ENCODE data around the gene NR2C2. TPM values are rescaled to one million over a fixed set of nuclear protein-coding genes. Genes with fewer than 3 reads are reported as not detected.

Gene NR2C2
- total and polyA plus RNA-seq, 4 donors = 3.3 to 21.8 (median 14.5) TPM

- Histone ChIP-seq H3K9ac (ENCODE audit: low read depth in 1 of 2, low read length in 2 of 2) (no peak overlapping the region), H3K4me3 (ENCODE audit: low read depth in 1 of 3, low read length in 3 of 3) (no peak overlapping the region), H3K4me1 (ENCODE audit: control insufficient read depth in 4 of 4, insufficient read depth in 4 of 4, low read length in 3 of 4) (no peaks in the 10 kb centered on the region), H3K9me3 (ENCODE audit: control insufficient read depth in 4 of 4, low read length in 3 of 4) (no peaks in the 10 kb centered on the region), H3K36me3 (ENCODE audit: control insufficient read depth in 4 of 4, insufficient read depth in 3 of 4, low read depth in 1 of 4, low read length in 3 of 4) (peaks cover 0 to 7% (median 2%) of the 10 kb centered on the region in 4 donors), H3K27ac (ENCODE audit: low read depth in 1 of 2, low read length in 2 of 2) (no peak overlapping the region), H3K27me3 (ENCODE audit: control insufficient read depth in 4 of 4, insufficient read depth in 4 of 4, low read length in 3 of 4) (no peaks in the 10 kb centered on the region)
- no peak for TF ChIP-seq HNF4G (IDR thresholded peaks at IDR 0.05)
- no peak for TF ChIP-seq ZBTB33 (IDR thresholded peaks at IDR 0.05)
- no peak for TF ChIP-seq RAD21 (IDR thresholded peaks at IDR 0.05)
- no peak for TF ChIP-seq ATF3 (IDR thresholded peaks at IDR 0.05)
- no peak for TF ChIP-seq RXRA (IDR thresholded peaks at IDR 0.05)
- TF ChIP-seq CTCF (IDR thresholded peaks at IDR 0.05; ENCODE audit: low read depth, low read length, missing input control) = no peak
- no peak for TF ChIP-seq FOXA2 (IDR thresholded peaks at IDR 0.05)
- no peak for TF ChIP-seq MAX (IDR thresholded peaks at IDR 0.05)
- no peak for TF ChIP-seq EGR1 (IDR thresholded peaks at IDR 0.05; ENCODE audit: low read depth in 2 of 2)
- TF ChIP-seq TAF1 (conservative IDR thresholded peaks at IDR 0.05) = no peak
- no peak for TF ChIP-seq YY1 (IDR thresholded peaks at IDR 0.05)
- TF ChIP-seq FOXA1 (IDR thresholded peaks at IDR 0.05) = no peak
- TF ChIP-seq SP1 (IDR thresholded peaks at IDR 0.05) = no peak
- TF ChIP-seq HNF4A (conservative IDR thresholded peaks at IDR 0.05) = no peak
- DNase-seq (ENCODE audit: low spot score) = no peak
- 96% methylated on average over 1 of the region's 1 CpG for WGBS
These were observed 22.3 kb downstream of the NR2C2 start for GRCh38 chr3:14969671-14970070.

GRCh38 chr3:14976317-14976716 is 28.9 kb downstream of the NR2C2 start:
- H3K9ac ChIP-seq (ENCODE audit: low read depth in 1 of 2, low read length in 2 of 2) = no peak overlapping the region
- no peaks in the 10 kb centered on the region for H3K27me3 ChIP-seq (ENCODE audit: control insufficient read depth in 4 of 4, insufficient read depth in 4 of 4, low read length in 3 of 4)
- H3K36me3 ChIP-seq (ENCODE audit: control insufficient read depth in 4 of 4, insufficient read depth in 3 of 4, low read depth in 1 of 4, low read length in 3 of 4) = peaks cover 0 to 7% (median 1%) of the 10 kb centered on the region in 4 donors
- H3K27ac ChIP-seq (ENCODE audit: low read depth in 1 of 2, low read length in 2 of 2) = no peak overlapping the region
- H3K4me3 ChIP-seq (ENCODE audit: low read depth in 1 of 3, low read length in 3 of 3) = no peak overlapping the region
- H3K4me1 ChIP-seq (ENCODE audit: control insufficient read depth in 4 of 4, insufficient read depth in 4 of 4, low read length in 3 of 4) = no peaks in the 10 kb centered on the region
- TF ChIP-seq NR2F2 (IDR thresholded peaks at IDR 0.05) = peak; percentile 58
- no peak for TF ChIP-seq REST (IDR thresholded peaks at IDR 0.05)
- no peak for TF ChIP-seq RXRA (IDR thresholded peaks at IDR 0.05)
- no peak for TF ChIP-seq SP1 (IDR thresholded peaks at IDR 0.05)
- no peak for TF ChIP-seq FOXA2 (IDR thresholded peaks at IDR 0.05)
- TF ChIP-seq JUND (IDR thresholded peaks at IDR 0.05) = no peak
- no peak for TF ChIP-seq HNF4G (IDR thresholded peaks at IDR 0.05)
- TF ChIP-seq YY1 (IDR thresholded peaks at IDR 0.05) = no peak
- TF ChIP-seq HNF4A (conservative IDR thresholded peaks at IDR 0.05) = no peak
- WGBS = 69% methylated on average over 1 of the region's 1 CpG
- no peaks in the 10 kb centered on the region for H3K9me3 ChIP-seq (ENCODE audit: control insufficient read depth in 4 of 4, low read length in 3 of 4)
- DNase-seq (ENCODE audit: low spot score) = no peak
